Adrenal gland (tissue), 12 donors: ENCODE measurements around the gene NPEPL1. TPM values are rescaled to one million over a fixed set of nuclear protein-coding genes. Genes with fewer than 3 reads are reported as not detected.
"Not testable (repeated sequence)": the region's sequence is repeated elsewhere in the genome, so short reads cannot be mapped to it uniquely, and the experiment has no call there.

Experiments used
- DNase-seq, 7 donors: peaks; one replicate each; pipeline ENCODE4 v3.0.0-alpha.2; 2019 to 2020
- H3K27ac ChIP-seq, 5 donors: fragments of 200-600 bp; sonication (generic) in 4 of 5; 1 replicate in 3 of 5; 2 replicates in 2 of 5; pipeline versions ENCODE4 v1.5.1 to v1.8.0; 2016 to 2020; ENCODE audit warnings: mild to moderate bottlenecking in 1 of 5
- H3K27me3 ChIP-seq: fragments of 200-600 bp; 2 replicates; pipeline ENCODE4 v1.8.0; 2021
- H3K36me3 ChIP-seq, 2 donors: fragments of 200-600 bp; replicated peaks in 1 of 2; 1 replicate in 1 of 2; 2 replicates in 1 of 2; pipeline versions ENCODE4 v1.5.1 to v1.8.0; 2018 to 2022
- H3K4me1 ChIP-seq, 2 donors: fragments of 200-600 bp; replicated peaks in 1 of 2; 1 replicate in 1 of 2; 2 replicates in 1 of 2; pipeline versions ENCODE4 v1.5.1 to v1.8.0; 2018 to 2021
- H3K4me3 ChIP-seq, 4 donors: fragments of 200-600 bp; sonication (generic) in 3 of 4; one replicate each; pipeline ENCODE4 v1.5.1; 2016 to 2018
- H3K9me3 ChIP-seq, 3 donors: fragments of 200-600 bp; sonication (generic) in 1 of 3; replicated peaks in 1 of 3; 1 replicate in 2 of 3; 2 replicates in 1 of 3; pipeline versions ENCODE4 v1.5.1 to v1.8.0; 2016 to 2021
- POLR2A ChIP-seq, 2 donors: fragments of 450-650 bp; IDR thresholded peaks; one replicate each; pipeline ENCODE4 v1.6.1; 2017; ENCODE audit warnings: antibody characterized with exemption in 2 of 2, mild to moderate bottlenecking in 2 of 2, moderate library complexity in 1 of 2
- WGBS, 4 donors: extraction: QIAGEN DNeasy Blood & Tissue Kit in 2 of 4; methylation state at CpG; one replicate each; pipeline versions ENCODE4 v1.1.5 to v1.1.7; 2013 to 2017; 5-methylcytosine and 5-hydroxymethylcytosine counted together
- intact Hi-C, 2 donors: fragments of 100-400 bp; cut with DNase I; formaldehyde crosslinking; loops; one replicate each; pipeline versions ENCODE4 v1.14.1 to v1.15.0; 2022 to 2023
- polyA plus RNA-seq, 3 donors: library from polyadenylated mRNA; stranded (reverse); fragments of 200-250 nt in 2 of 3; fragments of 350-450 nt in 1 of 3; fragmentation: Illumina TruSeq in 1 of 3; extraction: RNeasy Lipid Tissue Mini Kit (QIAGEN cat#74804) in 1 of 3; gene quantifications; one replicate each; pipeline ENCODE4 v1.2.3, GENCODE V29; 2013 to 2014
- total RNA-seq, 9 donors: library from RNA; depleted of rRNA in 4 of 9; stranded (reverse); fragments of >200 nt in 4 of 9; fragments of 120-200 nt in 1 of 9; fragmentation: NEBNext Ultra II Directional in 1 of 9; extraction: Animal tissue kit (Norgen Biotek cat#: 25700) in 1 of 9; gene quantifications; one replicate each; pipeline versions ENCODE4 v1.1.0 to v1.2.4, GENCODE V29; 2013 to 2023
- TF ChIP-seq, protein P1 (sequence below), 6 experiments: fragments of 450-650 bp in 4 of 6; fragments of 200-600 bp in 2 of 6; sonication (generic) in 1 of 6; IDR thresholded peaks; 1 replicate in 5 of 6; 2 replicates in 1 of 6; pipeline versions ENCODE4 v1.5.1 to v1.8.0; 2016 to 2021; ENCODE audit warnings: antibody characterized with exemption in 6 of 6, mild to moderate bottlenecking in 2 of 6, moderate library complexity in 1 of 6
- donor health status: healthy with polysubstance abuse.
- donor health status: Bipolar disorder and iron deficiency.
- donor health status: DM: yes; HTN: yes; CAD: no.
- donor health status: DM: no; HTN: no; CAD: no.
- donor health status: DM: no; HTN: no; CAD: no.
- donor health status: DM: yes; HTN: yes; CAD: no.

NPEPL1 gene
- total and polyA plus RNA-seq, 12 donors = 9.3 to 158 (median 35.2) TPM

DNA sequence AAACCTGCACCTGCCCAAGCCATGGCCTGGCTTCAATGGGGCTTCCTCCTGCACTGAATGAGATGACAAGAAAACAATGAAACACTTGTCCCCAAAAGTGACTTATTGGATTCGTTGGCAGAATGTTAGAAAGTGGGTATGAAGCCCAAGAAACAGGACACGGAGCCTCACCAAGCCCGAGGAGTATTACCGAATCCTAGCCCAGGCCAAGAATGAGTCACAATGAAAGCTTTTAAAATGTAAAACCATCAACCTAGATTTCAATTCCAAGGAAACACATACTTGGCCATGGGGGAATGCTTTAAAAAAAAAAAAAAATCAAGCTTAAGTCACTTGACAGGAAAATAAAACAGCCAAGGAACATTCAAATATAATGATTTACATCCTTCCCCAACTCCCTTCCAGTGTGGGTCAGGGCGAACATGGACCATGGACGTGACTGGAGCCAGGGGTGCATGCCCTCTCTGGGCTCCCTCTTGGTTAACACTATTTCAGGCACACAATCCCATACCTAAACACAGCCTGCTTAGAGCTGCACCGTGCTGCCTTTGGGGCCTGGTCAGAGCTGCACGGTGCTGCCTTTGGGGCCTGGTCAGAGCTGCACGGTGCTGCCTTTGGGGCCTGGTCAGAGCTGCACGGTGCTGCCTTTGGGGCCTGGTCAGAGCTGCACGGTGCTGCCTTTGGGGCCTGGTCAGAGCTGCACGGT, 44.7 kb upstream of the NPEPL1 start:
- Histone ChIP-seq H3K27me3 (no peaks in the 10 kb centered on the region), H3K4me1 (peaks cover 4 to 18% of the 10 kb centered on the region in 2 donors), H3K36me3 (no peaks in the 10 kb centered on the region), H3K9me3 (no peaks in the 10 kb centered on the region), H3K4me3 (no peak overlapping the region), H3K27ac (peak overlapping the region in 2 of 5 donors; percentile 50 to 61)
- TF ChIP-seq, protein P1, sequence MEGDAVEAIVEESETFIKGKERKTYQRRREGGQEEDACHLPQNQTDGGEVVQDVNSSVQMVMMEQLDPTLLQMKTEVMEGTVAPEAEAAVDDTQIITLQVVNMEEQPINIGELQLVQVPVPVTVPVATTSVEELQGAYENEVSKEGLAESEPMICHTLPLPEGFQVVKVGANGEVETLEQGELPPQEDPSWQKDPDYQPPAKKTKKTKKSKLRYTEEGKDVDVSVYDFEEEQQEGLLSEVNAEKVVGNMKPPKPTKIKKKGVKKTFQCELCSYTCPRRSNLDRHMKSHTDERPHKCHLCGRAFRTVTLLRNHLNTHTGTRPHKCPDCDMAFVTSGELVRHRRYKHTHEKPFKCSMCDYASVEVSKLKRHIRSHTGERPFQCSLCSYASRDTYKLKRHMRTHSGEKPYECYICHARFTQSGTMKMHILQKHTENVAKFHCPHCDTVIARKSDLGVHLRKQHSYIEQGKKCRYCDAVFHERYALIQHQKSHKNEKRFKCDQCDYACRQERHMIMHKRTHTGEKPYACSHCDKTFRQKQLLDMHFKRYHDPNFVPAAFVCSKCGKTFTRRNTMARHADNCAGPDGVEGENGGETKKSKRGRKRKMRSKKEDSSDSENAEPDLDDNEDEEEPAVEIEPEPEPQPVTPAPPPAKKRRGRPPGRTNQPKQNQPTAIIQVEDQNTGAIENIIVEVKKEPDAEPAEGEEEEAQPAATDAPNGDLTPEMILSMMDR (IDR thresholded peaks at IDR 0.05) = no peak
- no peak for TF ChIP-seq POLR2A (IDR thresholded peaks at IDR 0.05)
- DNase-seq = peak in 3 of 7 donors; percentile 17 to 55 (median 20)
- intact Hi-C loops = loop anchor here (5.0 to 10.0 kb wide), 3 partner anchors 44 to 413 kb away; partner anchors contain the start of gene NPEPL1 (in 1 of the 2)
- 32 to 63% (median 59%) methylated on average over 6 to 10 of the region's 12 CpGs for WGBS, 4 donors

DNA sequence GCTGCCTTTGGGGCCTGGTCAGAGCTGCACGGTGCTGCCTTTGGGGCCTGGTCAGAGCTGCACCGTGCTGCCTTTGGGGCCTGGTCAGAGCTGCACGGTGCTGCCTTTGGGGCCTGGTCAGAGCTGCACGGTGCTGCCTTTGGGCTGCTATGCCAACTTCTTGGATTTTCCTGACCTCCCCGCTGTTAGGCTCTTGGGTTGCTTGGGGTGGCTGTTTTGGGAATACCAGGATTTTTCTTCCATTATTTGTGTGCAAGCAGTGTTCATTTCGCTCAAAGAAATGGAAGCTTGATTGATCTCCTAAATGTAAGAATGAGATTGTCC, 44.1 kb upstream of the NPEPL1 start:
- not testable (repeated sequence) for H3K27me3 ChIP-seq, H3K27ac ChIP-seq, H3K9me3 ChIP-seq, H3K4me3 ChIP-seq, H3K36me3 ChIP-seq
- DNase-seq = peak in 2 of 7 donors; percentile 9 to 30
- intact Hi-C loops = loop anchor here (5.0 to 10.0 kb wide), 3 partner anchors 44 to 414 kb away; partner anchors contain the start of gene NPEPL1 (in 1 of the 2)
- peaks cover 8 to 23% of the 10 kb centered on the region in 2 donors for H3K4me1 ChIP-seq
- WGBS, 4 donors = 79 to 97% (median 88%) methylated on average over 2 to 6 of the region's 6 CpGs

DNA sequence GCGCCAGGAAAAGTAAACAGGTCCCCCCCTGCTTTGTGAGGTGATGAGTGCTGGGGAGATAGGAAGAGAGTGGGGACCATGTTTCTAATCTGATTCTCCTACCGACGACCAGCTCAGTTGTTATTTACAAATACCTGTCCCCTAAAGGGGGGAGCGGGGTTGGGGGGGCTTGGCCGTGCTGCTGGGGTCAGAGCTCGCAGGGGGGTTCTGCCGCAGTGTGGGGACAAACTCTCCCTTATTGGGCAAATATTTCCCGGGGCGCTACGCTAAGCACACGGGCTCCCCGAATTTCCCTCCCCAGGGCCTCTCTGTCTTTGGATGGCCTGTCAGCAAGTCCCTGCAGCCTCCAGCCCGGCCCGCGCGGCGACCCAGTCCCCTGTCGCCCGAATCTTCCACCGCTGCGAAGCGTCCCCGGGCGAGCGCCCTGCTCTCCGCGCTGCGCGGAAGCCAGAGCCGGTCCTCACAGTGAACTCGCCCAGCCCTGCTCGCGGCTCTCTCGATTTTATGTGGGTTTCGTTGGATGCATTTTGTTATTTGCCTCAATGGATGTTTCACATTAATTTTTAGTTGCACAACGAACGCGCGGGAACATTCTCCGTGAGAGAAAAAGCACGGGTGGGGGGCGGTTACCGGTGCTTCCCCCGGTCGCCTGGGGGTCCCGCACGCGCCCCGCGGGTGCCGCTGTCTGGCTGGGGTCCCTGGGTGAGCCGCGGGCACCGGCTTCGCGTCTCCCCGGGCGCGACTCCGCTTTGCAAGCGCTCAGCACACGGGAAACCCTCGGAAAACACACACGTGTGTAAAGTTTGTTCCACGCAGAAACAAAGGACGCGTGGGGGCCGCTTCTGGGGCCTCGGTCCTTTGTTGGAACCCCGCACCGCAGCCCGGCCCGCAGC, 43.1 kb upstream of the NPEPL1 start:
- no peaks in the 10 kb centered on the region for H3K9me3 ChIP-seq
- H3K36me3 ChIP-seq = no peaks in the 10 kb centered on the region
- intact Hi-C loops = loop anchor here (5.0 to 10.0 kb wide), 3 partner anchors 43 to 415 kb away; partner anchors contain the start of gene NPEPL1 (in 1 of the 2)
- WGBS, 4 donors = 33 to 66% (median 48%) methylated on average over 21 to 73 of the region's 73 CpGs
- no peaks in the 10 kb centered on the region for H3K27me3 ChIP-seq
- peak overlapping the region in 4 of 5 donors; percentile 80 to 97 (median 94) for H3K27ac ChIP-seq
- peak overlapping the region in 3 of 4 donors; percentile 25 to 92 (median 27) for H3K4me3 ChIP-seq
- DNase-seq = peak in 3 of 7 donors; percentile 26 to 55 (median 44)
- TF ChIP-seq, protein P1 (IDR thresholded peaks at IDR 0.05) = no peak
- TF ChIP-seq POLR2A (IDR thresholded peaks at IDR 0.05) = no peak
- peaks cover 8 to 34% of the 10 kb centered on the region in 2 donors for H3K4me1 ChIP-seq

DNA sequence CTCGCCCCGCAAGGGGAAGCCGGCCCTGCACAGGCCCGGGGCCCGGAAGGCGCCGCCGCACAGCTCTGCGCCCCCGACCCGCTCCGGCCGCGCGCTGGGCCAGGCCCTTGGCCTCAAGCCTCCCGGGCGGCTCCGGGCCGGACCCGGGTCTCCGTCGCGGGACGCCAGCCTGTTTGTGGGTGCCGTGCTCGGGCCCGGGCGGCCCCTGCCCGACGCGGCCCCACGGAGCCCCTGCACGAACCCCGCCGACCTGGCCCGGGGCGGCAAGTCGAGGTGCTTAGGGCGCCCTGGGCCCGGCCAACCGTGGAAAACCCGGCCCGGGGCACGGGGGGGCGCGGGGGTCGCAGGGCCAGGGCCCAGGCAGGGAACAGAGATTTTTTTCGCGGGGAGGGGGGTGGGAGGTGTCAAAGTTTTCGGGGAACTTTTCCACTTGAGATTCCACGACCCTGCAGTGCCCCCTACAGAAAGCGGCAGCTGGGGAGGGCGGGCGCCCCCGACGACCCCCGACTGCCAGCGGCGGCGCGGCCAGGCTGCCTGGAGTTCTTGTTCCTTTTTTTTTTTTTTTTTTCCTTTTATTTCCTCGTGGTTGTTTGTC, 42.3 kb upstream of the NPEPL1 start:
- DNase-seq = peak in 5 of 7 donors; percentile 20 to 58 (median 37)
- intact Hi-C loops = no loop called here
- 0 to 3% (median 2%) methylated on average over 9 to 62 of the region's 62 CpGs for WGBS, 4 donors
- no peaks in the 10 kb centered on the region for H3K27me3 ChIP-seq
- peaks cover 9 to 41% of the 10 kb centered on the region in 2 donors for H3K4me1 ChIP-seq
- H3K36me3 ChIP-seq = no peaks in the 10 kb centered on the region
- no peaks in the 10 kb centered on the region for H3K9me3 ChIP-seq
- H3K4me3 ChIP-seq = peak overlapping the region in 2 of 4 donors; percentile 27 to 92
- TF ChIP-seq, protein P1 (IDR thresholded peaks at IDR 0.05) = no peak
- TF ChIP-seq POLR2A (IDR thresholded peaks at IDR 0.05) = peak in 1 of 2 donors; percentile 14
- H3K27ac ChIP-seq = peak overlapping the region; percentile 76 to 97 (median 92)
